Measurements from ENCODE around the gene NAT8L. TPM values are rescaled to one million over a fixed set of nuclear protein-coding genes. Genes with fewer than 3 reads are reported as not detected.

The NAT8L gene
- total RNA-seq, 6 experiments from 2014 or later, result 0.05 to 0.14 (median 0.11) TPM; not detected in 1

DNA sequence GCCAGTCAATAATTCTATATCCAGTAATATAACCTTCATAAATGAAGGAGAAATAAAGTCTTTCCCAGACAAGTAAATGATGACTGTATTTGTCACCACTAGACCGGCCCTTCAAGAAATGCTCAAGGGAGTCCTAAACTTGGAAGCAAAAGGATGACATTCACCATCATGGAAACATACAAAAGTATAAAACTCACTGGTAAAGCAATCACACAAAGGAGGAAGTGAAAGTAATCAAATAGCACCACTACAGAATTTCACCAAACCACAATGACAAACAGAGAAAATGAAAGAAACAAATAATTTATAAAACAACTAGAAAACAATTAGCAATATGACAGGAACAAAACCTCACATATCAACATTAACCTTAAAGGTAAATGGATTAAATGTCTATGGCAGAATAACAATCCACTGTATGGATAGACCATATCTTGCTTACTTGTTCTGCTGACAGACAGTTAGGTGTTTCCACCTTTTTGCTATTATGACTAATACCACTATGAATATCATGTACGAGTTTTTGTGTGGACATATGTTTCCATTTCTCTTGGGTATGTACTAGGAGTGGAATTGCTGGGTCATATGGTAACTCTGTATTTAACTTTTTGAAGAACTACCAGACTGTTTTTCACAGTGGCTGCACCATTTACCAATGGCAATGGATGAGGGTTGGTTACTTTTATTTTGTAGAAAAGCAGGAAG, 44.9 kb downstream of the NAT8L start:
- Mint-ChIP-seq H3K27me3 (ENCODE audit: insufficient read depth) (peaks cover 2% of the 10 kb centered on the region; the same call in 1 of the 2 replicates), H3K36me3 (ENCODE audit: low read depth) (peaks cover 16% of the 10 kb centered on the region), H3K9me3 (peaks cover 20% of the 10 kb centered on the region), H3K4me1 (ENCODE audit: low read depth) (peaks cover 18% of the 10 kb centered on the region), H3K27ac (no peak overlapping the region), H3K4me3 (no peak overlapping the region)
- no peak for DNase-seq
- TF ChIP-seq, protein P1, sequence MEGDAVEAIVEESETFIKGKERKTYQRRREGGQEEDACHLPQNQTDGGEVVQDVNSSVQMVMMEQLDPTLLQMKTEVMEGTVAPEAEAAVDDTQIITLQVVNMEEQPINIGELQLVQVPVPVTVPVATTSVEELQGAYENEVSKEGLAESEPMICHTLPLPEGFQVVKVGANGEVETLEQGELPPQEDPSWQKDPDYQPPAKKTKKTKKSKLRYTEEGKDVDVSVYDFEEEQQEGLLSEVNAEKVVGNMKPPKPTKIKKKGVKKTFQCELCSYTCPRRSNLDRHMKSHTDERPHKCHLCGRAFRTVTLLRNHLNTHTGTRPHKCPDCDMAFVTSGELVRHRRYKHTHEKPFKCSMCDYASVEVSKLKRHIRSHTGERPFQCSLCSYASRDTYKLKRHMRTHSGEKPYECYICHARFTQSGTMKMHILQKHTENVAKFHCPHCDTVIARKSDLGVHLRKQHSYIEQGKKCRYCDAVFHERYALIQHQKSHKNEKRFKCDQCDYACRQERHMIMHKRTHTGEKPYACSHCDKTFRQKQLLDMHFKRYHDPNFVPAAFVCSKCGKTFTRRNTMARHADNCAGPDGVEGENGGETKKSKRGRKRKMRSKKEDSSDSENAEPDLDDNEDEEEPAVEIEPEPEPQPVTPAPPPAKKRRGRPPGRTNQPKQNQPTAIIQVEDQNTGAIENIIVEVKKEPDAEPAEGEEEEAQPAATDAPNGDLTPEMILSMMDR (IDR thresholded peaks at IDR 0.05), result no peak

DNA sequence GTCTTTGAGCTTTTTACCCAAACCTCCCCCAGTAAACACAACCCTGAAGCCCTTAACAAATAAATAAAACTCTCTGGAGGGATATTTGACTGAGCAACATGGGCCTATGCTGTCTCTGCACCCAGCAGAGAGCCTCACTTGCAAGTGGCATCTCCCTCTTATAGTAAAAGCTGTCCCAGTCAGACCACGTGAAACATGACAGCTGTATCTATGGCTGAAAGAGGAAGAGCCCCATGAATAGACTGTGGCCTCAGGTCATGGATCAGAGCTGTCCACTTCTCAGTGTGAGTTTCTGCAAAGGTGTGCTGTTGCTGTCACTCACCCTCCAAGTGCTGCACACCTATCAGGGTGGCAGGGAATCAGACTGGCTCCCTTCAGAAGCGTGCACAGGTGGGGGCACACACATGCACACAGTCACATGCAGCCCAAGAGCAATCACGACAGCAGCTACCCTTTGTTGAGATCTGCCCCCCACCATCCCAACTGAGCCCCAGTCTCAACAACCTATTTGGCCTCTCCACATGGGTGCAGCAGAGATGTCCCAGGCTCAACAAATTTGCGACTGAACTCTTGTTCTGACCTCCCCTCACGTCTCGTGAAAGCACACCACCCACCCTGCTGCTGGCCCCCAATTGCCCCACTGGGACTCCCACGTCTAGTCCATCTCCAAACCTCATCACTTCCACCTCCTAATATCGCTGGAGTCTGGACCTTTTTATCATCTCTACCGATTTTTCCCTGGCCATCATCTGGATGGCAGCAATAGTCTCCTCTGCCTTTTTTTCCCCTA, 45.6 kb downstream of the NAT8L start:
- H3K27me3 Mint-ChIP-seq (ENCODE audit: insufficient read depth), result peaks cover 2% of the 10 kb centered on the region; the same call in 1 of the 2 replicates
- TF ChIP-seq, protein P1 (IDR thresholded peaks at IDR 0.05), result no peak
- H3K36me3 Mint-ChIP-seq (ENCODE audit: low read depth), result peaks cover 16% of the 10 kb centered on the region
- peaks cover 18% of the 10 kb centered on the region for H3K4me1 Mint-ChIP-seq (ENCODE audit: low read depth)
- DNase-seq, result no peak
- H3K4me3 Mint-ChIP-seq, result no peak overlapping the region
- H3K27ac Mint-ChIP-seq, result no peak overlapping the region
- H3K9me3 Mint-ChIP-seq, result peaks cover 20% of the 10 kb centered on the region

DNA sequence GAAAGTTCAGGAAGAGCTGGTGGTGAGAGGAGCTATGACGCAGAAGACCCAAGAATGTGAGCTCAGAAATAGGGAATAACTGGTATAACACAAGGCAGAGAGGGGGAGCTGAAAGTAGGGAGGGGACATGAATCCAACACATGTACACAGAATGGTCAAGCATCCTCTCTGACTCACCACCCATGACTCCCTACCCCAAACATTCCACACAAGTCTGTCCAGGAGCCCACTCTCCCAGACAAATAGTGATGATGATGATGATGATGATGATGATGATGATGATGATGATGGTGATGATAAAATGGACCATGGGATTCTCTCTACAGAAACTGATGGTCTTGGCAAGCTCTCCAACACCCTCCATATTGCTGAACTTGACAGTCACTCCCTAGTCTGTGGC, 46.4 kb downstream of the NAT8L start:
- Mint-ChIP-seq H3K36me3 (ENCODE audit: low read depth) (peaks cover 16% of the 10 kb centered on the region), H3K4me3 (no peak overlapping the region), H3K4me1 (ENCODE audit: low read depth) (peaks cover 14% of the 10 kb centered on the region), H3K27me3 (ENCODE audit: insufficient read depth) (peaks cover 2% of the 10 kb centered on the region; the same call in 1 of the 2 replicates), H3K27ac (no peak overlapping the region), H3K9me3 (peaks cover 20% of the 10 kb centered on the region)
- peak; percentile 22 for DNase-seq
- TF ChIP-seq, protein P1 (IDR thresholded peaks at IDR 0.05), result no peak

DNA sequence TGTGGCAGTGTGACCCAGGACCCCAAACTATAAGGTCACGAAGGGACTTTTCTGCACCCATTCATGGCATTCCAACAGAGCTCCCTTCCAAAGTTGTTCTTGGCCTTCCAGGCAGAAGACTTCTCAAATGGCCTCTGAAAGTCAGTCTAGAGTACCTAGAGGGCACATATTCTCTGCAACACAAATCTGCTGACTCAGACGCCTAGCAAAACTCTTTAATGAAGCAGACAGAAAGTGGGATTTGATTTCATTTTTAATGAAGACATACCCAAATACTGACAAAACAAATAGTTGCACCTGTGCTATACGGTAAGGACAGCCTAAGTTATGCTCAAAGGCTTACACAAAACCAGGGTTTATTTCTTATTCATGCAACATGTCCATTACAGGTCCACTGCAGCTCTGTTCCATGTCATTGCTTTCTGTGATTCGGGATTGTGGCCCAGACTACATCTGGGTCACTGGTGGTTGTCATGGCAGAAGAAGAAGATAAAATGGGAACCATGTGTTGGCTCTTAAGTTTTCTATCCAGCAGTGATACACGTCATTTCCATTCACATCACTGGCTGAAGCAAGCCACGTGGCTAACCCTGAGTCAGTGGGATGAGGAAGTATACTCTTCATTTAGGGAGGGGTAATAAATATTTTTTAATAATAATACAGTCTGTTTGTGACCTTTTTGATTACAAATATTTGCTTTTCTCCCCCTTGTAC, 57.7 kb downstream of the NAT8L start:
- no peaks in the 10 kb centered on the region for H3K36me3 Mint-ChIP-seq (ENCODE audit: low read depth)
- H3K27ac Mint-ChIP-seq, result no peak overlapping the region
- no peak for DNase-seq

More for the DNA sequence above, 57.7 kb downstream of the NAT8L start:
- TF ChIP-seq, protein P1 (IDR thresholded peaks at IDR 0.05), result no peak
- Mint-ChIP-seq H3K4me1 (ENCODE audit: low read depth) (no peaks in the 10 kb centered on the region), H3K4me3 (no peak overlapping the region), H3K27me3 (ENCODE audit: insufficient read depth) (peaks cover 5% of the 10 kb centered on the region; the same call in 1 of the 2 replicates), H3K9me3 (no peaks in the 10 kb centered on the region)

Other genes starting within 250 kb of the NAT8L start
- 10 to 100 TPM; 47.4 to 64.0 (median 53.3) TPM for gene LETM1, start 203.2 kb upstream of the NAT8L start, total RNA-seq (2021; fragmentation: NEBNext Ultra II Directional; extraction: Animal tissue kit (Norgen Biotek cat#: 25700))
- gene NSD2, start 187.9 kb upstream of the NAT8L start, total RNA-seq (2021; fragmentation: NEBNext Ultra II Directional; extraction: Animal tissue kit (Norgen Biotek cat#: 25700)), result 100 to 1,000 TPM in 4 of 6 experiments, 10 to 100 TPM in 2; 65.2 to 121 (median 109) TPM
- gene NELFA, start 50.4 kb upstream of the NAT8L start, total RNA-seq (2021; fragmentation: NEBNext Ultra II Directional; extraction: Animal tissue kit (Norgen Biotek cat#: 25700)), result 10 to 100 TPM; 19.2 to 21.2 (median 20.2) TPM
- 10 to 100 TPM in 2 of 6 experiments, 1 to 10 TPM in 4; 6.9 to 10.8 (median 8.6) TPM for gene HAUS3, start 182.8 kb downstream of the NAT8L start, total RNA-seq (2021; fragmentation: NEBNext Ultra II Directional; extraction: Animal tissue kit (Norgen Biotek cat#: 25700))
- 1 to 10 TPM; 1.5 to 3.4 (median 2.2) TPM for gene POLN, start 182.8 kb downstream of the NAT8L start, total RNA-seq (2021; fragmentation: NEBNext Ultra II Directional; extraction: Animal tissue kit (Norgen Biotek cat#: 25700))
- gene MXD4, start 202.8 kb downstream of the NAT8L start, total RNA-seq (2021; fragmentation: NEBNext Ultra II Directional; extraction: Animal tissue kit (Norgen Biotek cat#: 25700)), result 10 to 100 TPM; 56.5 to 81.8 (median 60.3) TPM

Data from HFFc6 (cell line).